ENCODE data around the gene STX5.
"Not testable (repeated sequence)": the region's sequence is repeated elsewhere in the genome, so short reads cannot be mapped to it uniquely, and the experiment has no call there.

The STX5 gene

DNA sequence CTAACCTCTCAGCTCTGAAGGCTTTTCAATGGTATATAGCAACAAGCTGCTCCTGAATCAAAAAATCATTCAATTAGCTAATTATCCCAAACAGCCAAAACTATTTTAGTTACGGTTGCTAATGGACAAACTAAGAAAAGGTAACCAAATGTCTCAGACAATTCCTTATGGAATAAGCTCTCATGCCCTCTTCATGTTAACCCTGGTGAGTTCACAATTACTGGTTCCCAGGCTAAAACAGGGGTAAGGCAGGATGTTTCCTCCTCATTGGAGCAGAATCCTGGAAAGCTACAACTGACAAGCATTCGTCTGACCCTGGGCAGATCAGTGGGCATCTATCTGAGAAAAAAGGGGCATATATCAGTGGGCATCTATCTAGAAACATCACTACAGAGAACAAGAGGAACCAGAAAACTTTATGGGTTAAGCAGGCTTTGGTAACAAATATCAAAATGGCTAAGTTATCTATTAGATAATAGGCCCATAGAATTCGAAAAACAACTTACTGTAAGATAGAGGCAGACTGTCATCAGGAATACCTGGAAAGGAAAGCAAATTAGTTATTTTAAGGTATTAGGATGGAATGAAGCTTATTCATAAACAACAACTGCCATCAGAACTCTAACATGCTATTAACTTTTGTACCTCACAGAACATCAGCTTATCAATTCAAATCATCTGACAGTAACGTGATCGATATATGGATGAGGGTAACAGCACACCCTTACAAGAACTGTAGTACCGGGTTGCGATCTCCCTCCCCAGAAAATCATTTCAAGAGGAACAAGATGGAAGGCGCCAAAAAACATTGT, 22.4 kb upstream of the STX5 start:
- no peak for DNase-seq

GRCh38 chr11:62853279-62853965, 21.6 kb upstream of the STX5 start:
- no peak for DNase-seq

GRCh38 chr11:62852523-62853188, 20.8 kb upstream of the STX5 start:
- no peak for DNase-seq

- DNase-seq = no peak
Observed at GRCh38 chr11:62851807-62852522, 20.1 kb upstream of the STX5 start.

GRCh38 chr11:62850911-62851806, 19.3 kb upstream of the STX5 start:
- no peak for DNase-seq

- DNase-seq = no peak
Observed at GRCh38 chr11:62847767-62848314, 16.0 kb upstream of the STX5 start.

DNA sequence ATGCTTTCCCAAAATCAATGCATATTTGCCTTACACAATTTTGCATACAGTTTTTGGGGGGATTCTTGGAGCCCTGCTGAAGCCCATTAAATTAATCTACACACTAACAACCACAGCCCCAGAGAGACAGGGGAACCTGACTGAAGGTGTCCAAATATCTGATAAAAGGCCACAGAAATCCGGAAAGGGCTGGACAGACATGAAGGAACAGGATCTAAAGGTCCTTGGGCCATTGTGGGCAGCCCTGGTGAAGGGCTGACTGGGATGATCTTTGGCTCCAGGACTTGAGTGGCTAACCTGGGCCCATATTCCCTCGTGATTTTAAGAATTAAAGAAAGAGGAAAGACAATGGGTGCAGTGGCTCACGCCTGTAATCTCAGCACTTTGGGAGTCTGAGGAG, 14.3 kb upstream of the STX5 start:
- no peak for DNase-seq

DNA sequence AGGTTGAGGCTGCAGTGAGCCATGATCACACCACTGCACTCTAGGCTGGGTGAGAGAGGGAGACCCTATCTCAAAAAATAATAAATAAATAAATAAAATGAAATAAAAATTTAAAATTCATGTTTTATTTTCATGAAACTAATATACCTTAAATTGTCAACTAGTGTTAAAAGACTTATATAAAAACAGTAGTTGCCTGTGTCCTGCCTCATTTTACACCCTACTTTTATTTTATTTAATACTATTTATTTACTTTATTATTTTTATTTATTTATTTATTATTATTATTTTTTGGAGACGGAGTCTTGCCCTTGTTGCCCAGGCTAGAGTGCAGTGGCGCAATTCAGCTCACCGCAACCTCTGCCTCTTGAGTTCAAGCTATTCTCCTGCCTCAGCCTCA, 12.3 kb upstream of the STX5 start:
- DNase-seq = no peak

- no peak for DNase-seq
Observed at GRCh38 chr11:62843466-62843865, 11.6 kb upstream of the STX5 start.

DNA sequence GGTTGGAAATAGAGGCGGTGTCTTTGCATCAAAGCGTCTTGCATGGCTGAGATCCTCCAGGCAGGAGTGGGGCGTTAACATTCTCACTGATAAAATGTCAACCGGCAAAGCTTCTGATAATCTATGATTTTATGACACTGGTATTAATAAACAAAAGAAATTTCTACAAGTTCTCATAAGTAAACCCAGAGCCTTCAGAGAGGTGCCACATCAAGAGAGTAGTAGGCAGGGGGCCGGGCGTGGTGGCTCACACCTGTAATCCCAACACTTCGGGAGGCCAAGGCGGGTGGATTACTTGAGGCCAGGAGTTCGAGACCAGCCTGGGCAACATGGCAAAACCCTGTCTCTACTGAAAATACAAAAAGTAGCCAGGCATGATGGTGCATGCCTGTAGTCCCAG, 11.0 kb upstream of the STX5 start:
- DNase-seq = not testable (repeated sequence)

- DNase-seq = no peak
Observed at GRCh38 chr11:62842171-62842741, 10.4 kb upstream of the STX5 start.

- peak; percentile 94 for DNase-seq
Observed at GRCh38 chr11:62841361-62842170, 9.7 kb upstream of the STX5 start.

DNA sequence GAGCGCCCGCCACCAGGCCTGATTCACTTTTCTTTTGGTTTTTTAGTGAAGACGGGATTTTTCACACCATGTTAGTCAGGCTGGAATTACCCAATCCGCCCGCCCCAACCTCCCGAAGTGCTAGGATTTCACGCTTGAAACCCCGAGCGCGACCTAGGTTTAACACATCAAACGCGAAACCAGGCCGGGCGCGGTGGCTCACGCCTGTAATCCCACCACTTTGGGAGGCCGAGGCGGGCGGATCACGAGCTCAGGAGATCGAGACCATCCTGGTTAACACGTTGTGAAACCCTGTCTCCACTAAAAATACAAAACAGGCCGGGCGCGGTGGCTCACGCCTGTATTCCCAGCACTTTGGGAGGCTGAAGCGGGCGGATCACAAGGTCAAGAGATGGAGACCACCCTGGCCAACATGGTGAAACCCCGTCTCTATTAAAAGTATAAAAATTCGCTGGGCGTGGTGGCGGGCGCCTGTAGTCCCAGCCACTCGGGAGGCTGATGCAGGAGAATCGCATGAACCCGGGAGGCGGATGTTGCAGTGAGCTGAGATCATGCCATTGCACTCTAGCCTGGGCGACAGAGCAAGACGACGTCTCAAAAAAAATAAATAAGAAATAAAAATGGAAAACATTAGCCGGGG, 9.0 kb upstream of the STX5 start:
- peak; percentile 58 for DNase-seq

GRCh38 chr11:62839050-62839945, 7.4 kb upstream of the STX5 start, which contains the start of gene WDR74:
Gene WDR74, minus strand, starts transcription at chr11:62839590. Its CDS starts 20 bp downstream, at chr11:62839570.
- peak; percentile 95 for DNase-seq

DNA sequence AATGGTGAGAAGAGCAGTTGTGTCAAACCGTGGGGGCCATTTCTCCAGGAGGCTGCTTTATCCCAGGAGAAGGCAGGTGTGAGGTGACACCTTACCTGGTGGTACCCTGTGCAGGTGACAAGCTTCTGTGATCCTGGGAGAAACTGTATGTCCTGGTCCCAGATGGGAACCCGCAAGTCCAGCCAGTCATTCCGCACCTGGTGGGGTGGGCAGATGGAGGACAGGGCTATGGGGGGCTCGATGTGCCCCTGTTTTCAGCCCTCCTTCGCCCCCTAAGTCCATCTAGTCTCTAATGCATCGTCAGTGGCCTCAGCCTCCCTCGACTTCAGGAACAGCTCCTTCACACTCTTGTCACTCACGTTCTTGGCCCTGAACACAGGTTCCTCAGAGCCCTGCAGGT, 3.5 kb upstream of the STX5 start:
- DNase-seq = no peak

DNA sequence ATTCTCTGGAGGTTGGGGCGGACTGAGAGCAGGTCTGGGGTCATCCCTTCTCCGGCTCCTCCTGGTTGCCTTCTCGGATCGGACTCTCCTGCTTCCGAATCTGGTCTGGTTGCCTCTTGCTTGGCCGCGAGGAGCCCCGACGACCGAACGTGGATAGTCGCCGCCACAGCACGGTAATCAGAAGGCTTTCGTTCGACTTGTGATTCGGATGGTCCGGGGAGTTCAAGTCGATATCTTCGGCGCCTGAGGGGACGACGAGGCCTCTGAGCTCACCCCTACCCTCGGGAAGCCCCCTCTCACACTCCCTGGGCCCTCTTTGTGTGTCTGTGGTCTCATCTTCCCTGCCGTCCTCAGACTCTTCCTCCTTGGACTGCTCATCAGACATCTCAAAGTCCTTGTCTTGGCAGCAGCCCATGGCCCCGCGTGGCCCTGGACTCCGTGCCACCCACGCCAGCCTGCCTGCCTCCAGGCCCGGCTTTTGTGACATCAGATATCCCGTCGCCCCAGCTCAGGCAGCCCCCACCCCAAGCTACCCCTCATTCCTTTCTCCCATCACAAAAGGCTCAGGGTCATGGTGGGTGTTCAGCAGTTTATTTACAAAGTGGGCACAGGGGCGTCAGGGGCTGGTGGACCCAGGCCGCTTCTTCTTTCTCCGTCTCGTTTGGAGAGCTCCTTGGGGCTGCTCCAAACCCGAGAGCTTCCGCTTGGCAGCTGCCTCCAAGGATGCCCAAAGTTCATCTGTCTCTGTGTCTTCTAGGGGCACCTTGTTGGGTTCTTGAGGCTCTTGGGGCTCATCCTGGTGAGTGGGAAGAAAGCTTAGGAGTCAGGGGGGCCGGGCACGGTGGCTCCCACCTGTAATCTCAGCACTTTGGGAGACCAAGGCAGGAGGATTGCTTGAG, 734 bp upstream of the STX5 start, which contains the start of gene TEX54:
Gene TEX54 (minus strand): TSS at position 506 of the 899 bp plus-strand sequence.
- no peak for DNase-seq

- DNase-seq = no peak
Observed at GRCh38 chr11:62830904-62831519, 839 bp downstream of the STX5 start.
